Kidney (tissue), 14 donors: Measurements from ENCODE around the gene MTMR11. TPM values are rescaled to one million over a fixed set of nuclear protein-coding genes. Genes with fewer than 3 reads are reported as not detected.
A peak's percentile ranks its signal among the peaks of the same experiment; 100 is the strongest.

Experiments used
- DNase-seq, 5 donors: peaks; one replicate each; pipeline ENCODE4 v3.0.0-alpha.2; 2013 to 2020
- FAIRE-seq: peaks from 2 replicates; lab custom pipeline; 2012; peaks lifted over from hg19 to GRCh38; lab: Jason Lieb, UNC
- H3K27ac ChIP-seq, 2 donors: one replicate each; pipeline ENCODE4 v1.7.0; 2013; ENCODE audit warnings: low read depth in 2 of 2, low read length in 2 of 2, inconsistent platforms in 1 of 2
- H3K27me3 ChIP-seq: one replicate; pipeline ENCODE4 v1.7.1; 2013; ENCODE audit warnings: low read length, inconsistent platforms; ENCODE audit not compliant: control insufficient read depth, insufficient read depth
- H3K36me3 ChIP-seq, 3 donors: one replicate each; pipeline versions ENCODE4 v1.7.0 to v1.7.1; 2013; ENCODE audit warnings: low read length in 3 of 3, control low read depth in 1 of 3, inconsistent platforms in 1 of 3; ENCODE audit not compliant: insufficient read depth in 3 of 3, control insufficient read depth in 2 of 3
- H3K4me1 ChIP-seq, 3 donors: one replicate each; pipeline versions ENCODE4 v1.7.0 to v1.7.1; 2013; ENCODE audit warnings: low read length in 3 of 3, inconsistent platforms in 1 of 3, low read depth in 1 of 3; ENCODE audit not compliant: control insufficient read depth in 2 of 3, insufficient read depth in 2 of 3
- H3K4me3 ChIP-seq, 3 donors: one replicate each; pipeline versions ENCODE4 v1.7.0 to v1.8.1; 2013; ENCODE audit warnings: low read length in 3 of 3, control low read depth in 1 of 3, inconsistent platforms in 1 of 3
- H3K9ac ChIP-seq, 3 donors: one replicate each; pipeline versions ENCODE4 v1.7.0 to v1.7.1; 2013; ENCODE audit warnings: low read length in 3 of 3, control low read depth in 1 of 3, inconsistent platforms in 1 of 3
- H3K9me3 ChIP-seq, 3 donors: one replicate each; pipeline versions ENCODE4 v1.7.0 to v1.7.1; 2013; ENCODE audit warnings: low read length in 3 of 3, control low read depth in 1 of 3, inconsistent platforms in 1 of 3; ENCODE audit not compliant: control insufficient read depth in 2 of 3, insufficient read depth in 1 of 3
- CTCF ChIP-seq: IDR thresholded peaks from 3 replicates; pipeline ENCODE4 v1.5.1; 2012; ENCODE audit warnings: mild to moderate bottlenecking, moderate library complexity, borderline replicate concordance; ENCODE audit not compliant: insufficient read depth; ENCODE audit errors: extremely low read depth
- intact Hi-C: fragments of 100-400 bp; cut with DNase I; formaldehyde crosslinking; loops from one replicate; pipeline ENCODE4 v1.11.1; 2022
- polyA plus RNA-seq: library from polyadenylated mRNA; stranded (reverse); fragments of 350-450 nt; fragmentation: Illumina TruSeq; extraction: RNeasy Lipid Tissue Mini Kit (QIAGEN cat#74804); gene quantifications from one replicate; pipeline ENCODE4 v1.2.3, GENCODE V29; 2014; ENCODE audit warnings: low read depth, low replicate concordance; ENCODE audit not compliant: insufficient read depth
- total RNA-seq: library from RNA; stranded (reverse); fragmentation: NEBNext Ultra II Directional; extraction: Animal tissue kit (Norgen Biotek cat#: 25700); gene quantifications from one replicate; pipeline ENCODE4 v1.2.1, GENCODE V29; 2021
- donor health status: control.
- donor health status: control.
- donor health status: control.
- donor health status: control.
- donor health status: control.
- donor health status: DM: yes; HTN: yes; CAD: no.
- donor health status: Normal renal cell carcinoma (clear cell type).

Gene MTMR11
- total and polyA plus RNA-seq, 2 donors from 2014 or later = 21.6 to 24.7 TPM

- Histone ChIP-seq H3K4me1 (peaks cover 0 to 30% (median 0%) of the 10 kb centered on the region in 3 donors), H3K9ac (no peak overlapping the region), H3K27ac (peak overlapping the region in 1 of 2 donors; percentile 52), H3K9me3 (no peaks in the 10 kb centered on the region), H3K36me3 (peaks cover 2 to 8% (median 7%) of the 10 kb centered on the region in 3 donors), H3K4me3 (peak overlapping the region in 1 of 3 donors; percentile 8), H3K27me3 (no peaks in the 10 kb centered on the region)
- FAIRE-seq (no peak), DNase-seq (peak in 3 of 5 donors; percentile 12 to 58 (median 43))
- intact Hi-C loops = no loop called here
- no peak for TF ChIP-seq CTCF
These were observed 41.9 kb upstream of the MTMR11 start for GRCh38 chr1:149978547-149979023.

DNA sequence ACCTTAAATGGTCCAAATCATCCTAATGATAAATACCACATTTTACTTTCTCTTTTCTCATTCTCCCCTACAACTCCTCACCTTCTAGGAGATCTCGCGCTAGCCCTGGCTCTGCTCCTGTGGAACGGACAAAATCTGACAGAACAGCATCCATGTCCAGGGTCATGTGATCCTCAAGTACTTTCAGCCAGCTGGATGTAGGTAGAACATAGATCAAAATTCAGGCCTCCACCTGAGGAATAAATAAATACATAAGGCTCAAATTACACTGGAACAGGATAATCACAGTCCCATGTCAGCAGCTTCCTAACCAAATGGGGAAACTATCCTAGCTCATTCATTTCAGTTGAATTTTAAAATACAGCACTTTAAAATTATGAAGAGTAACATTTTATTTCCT lies 40.7 kb upstream of the MTMR11 start:
- no peak overlapping the region for H3K9ac ChIP-seq
- no peak overlapping the region for H3K4me3 ChIP-seq
- no peak for TF ChIP-seq CTCF
- peaks cover 0 to 30% (median 0%) of the 10 kb centered on the region in 3 donors for H3K4me1 ChIP-seq
- no peaks in the 10 kb centered on the region for H3K9me3 ChIP-seq
- no peak for DNase-seq
- no peak for FAIRE-seq
- H3K27me3 ChIP-seq = no peaks in the 10 kb centered on the region
- H3K36me3 ChIP-seq = peaks cover 6 to 18% (median 11%) of the 10 kb centered on the region in 3 donors
- H3K27ac ChIP-seq = no peak overlapping the region
- intact Hi-C loops = no loop called here

- Histone ChIP-seq H3K9ac (no peak overlapping the region), H3K4me3 (no peak overlapping the region), H3K4me1 (peaks cover 0 to 3% (median 0%) of the 10 kb centered on the region in 3 donors), H3K27me3 (no peaks in the 10 kb centered on the region), H3K27ac (no peak overlapping the region), H3K36me3 (peaks cover 12 to 27% (median 14%) of the 10 kb centered on the region in 3 donors), H3K9me3 (no peaks in the 10 kb centered on the region)
- FAIRE-seq (no peak), DNase-seq (no peak)
- intact Hi-C loops = no loop called here
- TF ChIP-seq CTCF = no peak
These were observed 35.9 kb upstream of the MTMR11 start for GRCh38 chr1:149972547-149972946.

GRCh38 chr1:149967646-149968045 lies 31.0 kb upstream of the MTMR11 start:
- H3K4me1 ChIP-seq = no peaks in the 10 kb centered on the region
- peaks cover 5 to 32% (median 25%) of the 10 kb centered on the region in 3 donors for H3K36me3 ChIP-seq
- TF ChIP-seq CTCF = no peak
- H3K9ac ChIP-seq = no peak overlapping the region
- DNase-seq (no peak), FAIRE-seq (no peak)
- H3K9me3 ChIP-seq = no peaks in the 10 kb centered on the region
- intact Hi-C loops = no loop called here
- no peak overlapping the region for H3K27ac ChIP-seq
- no peaks in the 10 kb centered on the region for H3K27me3 ChIP-seq
- H3K4me3 ChIP-seq = no peak overlapping the region
